Activated effector memory CD4-positive, alpha-beta T cell treated with Interleukin-2 at 50 U/mL for 16 hours (primary cell): ENCODE data around the gene LBX2.

Experiments used
- DNase-seq: peaks from one replicate; pipeline ENCODE4 v3.0.0-alpha.2; 2020

Gene LBX2

DNA sequence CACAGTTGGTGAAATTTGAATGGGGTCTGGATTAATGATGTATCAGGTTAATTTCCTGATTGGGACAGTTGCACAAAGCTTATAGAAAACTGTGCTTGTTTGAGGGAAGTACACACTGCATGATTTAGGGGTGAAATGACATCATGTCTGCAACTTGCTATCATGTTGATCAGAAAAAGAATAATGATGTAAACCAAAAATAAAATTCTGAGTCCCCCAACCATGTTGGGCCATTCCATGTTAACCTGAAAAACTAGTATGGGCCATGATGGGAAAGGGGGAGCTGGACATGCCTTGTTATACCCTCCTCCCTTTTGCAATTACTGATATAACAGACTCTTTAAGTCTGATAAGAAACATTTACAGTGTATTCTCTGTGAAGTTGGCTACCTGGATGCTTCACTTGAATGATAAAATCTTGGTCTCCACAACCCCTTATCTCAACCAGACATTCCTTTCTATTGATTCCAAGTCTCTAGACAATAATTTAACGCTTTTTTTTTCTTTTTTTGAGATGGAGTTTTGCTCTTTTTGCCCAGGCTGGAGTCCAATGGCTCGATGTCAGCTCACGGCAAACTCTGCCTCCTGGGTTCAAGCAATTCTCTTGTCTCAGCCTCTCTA lies 48.7 kb downstream of the LBX2 start:
- DNase-seq, result no peak

DNA sequence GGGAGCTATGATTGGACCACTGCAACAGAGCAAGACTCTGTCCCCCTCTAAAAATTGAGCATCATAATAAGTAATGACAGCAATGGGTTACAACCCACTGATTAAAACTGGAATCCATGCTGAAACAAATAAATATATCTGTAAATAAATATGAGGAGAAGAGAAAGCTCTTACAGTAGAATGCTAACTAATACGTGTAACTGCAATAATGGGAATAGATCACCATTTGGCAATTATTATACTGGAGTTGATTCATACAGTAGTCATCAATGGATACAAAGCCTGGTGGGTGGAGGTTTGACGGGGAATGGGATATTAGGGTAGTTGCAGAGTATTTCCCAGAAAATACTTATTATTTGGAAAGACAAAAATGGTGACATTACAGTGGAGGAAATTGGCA lies 50.6 kb downstream of the LBX2 start:
- DNase-seq, result no peak
